NCI-H524 treated with DMSO at 0.1 percent for 48 hours (cell line): ENCODE measurements around the gene PXK.
"Not testable (repeated sequence)": the region's sequence is repeated elsewhere in the genome, so short reads cannot be mapped to it uniquely, and the experiment has no call there.

Experiments used
- DNase-seq: peaks from one replicate; lab custom pipeline; 2025; lab: John Stamatoyannopoulos, UW

Gene PXK

DNA sequence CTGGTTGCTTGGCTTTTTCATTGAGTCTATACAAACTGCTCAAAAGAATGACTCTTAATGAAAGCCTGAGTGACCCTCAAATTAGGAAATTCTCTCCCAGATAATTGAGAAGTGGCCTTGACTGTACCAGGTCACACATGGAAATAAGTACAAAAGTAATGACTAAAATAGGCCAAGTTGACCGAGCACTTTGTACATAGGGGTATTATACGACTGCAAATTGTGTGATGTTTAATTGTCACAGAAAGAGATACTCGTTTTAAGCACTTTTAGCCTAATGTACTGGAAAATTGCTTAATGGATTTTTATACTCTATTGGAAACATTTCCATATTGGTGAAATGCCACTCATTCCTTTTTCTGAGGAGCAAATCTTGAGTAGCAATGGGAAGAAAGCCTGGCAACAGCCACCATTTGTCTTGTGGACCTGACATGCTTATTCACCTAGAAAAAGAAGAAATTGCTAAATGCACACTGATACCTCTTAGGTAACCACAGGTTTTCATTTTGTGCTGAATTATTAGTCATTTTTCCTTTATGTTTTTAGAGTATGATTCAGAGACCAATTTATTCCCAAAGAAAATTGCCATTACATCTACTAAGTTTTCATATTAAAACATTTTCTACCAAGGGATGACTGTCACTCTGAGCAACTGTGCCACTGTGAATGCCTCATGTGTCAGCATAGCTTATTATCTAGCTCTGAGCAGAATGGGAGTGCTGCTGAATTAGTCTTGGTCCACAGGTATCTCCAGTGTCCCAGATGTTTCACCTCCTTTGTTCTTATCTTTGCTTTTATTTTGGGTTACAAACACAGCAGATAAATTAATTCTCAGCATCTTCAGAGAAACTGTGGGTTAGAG is 8.9 kb upstream of the PXK start:
- DNase-seq, result no peak

DNA sequence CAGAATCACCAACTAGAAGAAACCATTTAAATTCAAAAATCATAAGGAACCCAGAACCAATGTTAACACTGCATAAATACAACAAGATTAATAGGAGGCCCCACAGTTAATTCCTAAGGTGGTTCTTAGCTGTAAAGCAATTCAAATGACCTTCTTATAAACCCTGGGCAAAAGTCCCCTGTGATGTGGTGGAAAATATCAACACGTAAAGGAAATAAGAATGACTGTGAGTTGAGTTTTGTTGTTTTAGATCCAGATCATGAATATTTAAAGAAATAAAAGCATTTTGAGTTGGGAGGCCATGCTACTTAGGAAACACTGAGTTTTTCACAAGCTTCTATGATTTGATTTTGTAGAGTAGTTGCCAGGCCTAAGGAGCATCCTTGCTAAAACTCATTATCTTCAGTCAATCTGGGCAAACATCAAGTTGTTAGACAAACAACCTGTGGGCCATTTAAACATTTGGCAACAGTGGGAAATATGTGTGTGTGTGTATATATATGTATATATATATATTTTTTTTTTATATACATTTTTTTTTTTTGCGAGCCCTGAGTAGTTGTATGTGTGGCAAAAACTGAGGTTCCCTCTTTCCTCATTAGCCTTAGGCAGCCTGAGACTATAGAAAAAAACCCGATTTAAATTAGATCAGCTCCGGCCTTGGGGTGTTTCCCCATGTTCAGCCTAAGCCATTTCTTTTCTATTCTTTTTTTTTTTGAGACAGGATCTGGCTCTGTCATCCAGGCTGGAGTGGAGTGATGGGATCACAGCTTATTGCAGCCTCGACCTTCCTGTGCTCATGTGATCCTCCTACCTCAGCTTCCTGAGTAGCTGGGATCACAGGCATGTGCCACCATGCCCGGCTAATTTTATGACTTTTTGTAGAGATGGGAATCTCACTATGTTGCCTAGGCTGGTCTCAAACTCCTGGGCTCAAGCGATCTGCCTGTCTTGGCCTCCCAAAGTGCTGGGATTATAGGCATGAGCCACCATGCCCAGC is 8.0 kb upstream of the PXK start:
- no peak for DNase-seq

DNA sequence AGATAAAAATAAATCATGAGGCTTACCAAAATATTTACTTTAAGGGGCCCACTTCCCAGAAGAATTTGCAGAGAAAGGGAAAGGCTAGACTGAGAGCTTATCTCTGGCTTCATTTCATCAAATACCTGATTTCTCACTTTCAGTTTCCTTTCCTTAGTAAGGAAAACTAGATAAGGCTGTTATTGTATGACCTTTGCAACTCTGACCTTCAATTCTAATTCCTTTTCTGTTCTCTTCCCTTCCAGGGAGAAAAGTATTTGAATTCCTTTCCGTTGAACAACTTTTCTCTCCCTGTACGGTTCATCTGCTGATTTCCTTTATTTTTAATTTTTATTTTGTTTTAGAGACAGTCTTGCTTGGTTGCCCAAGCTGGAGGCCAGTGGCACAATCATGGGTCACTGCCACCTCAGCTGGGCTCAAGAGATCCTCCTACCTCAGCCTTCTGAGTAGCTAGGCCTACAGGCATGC is 7.1 kb upstream of the PXK start:
- no peak for DNase-seq

DNA sequence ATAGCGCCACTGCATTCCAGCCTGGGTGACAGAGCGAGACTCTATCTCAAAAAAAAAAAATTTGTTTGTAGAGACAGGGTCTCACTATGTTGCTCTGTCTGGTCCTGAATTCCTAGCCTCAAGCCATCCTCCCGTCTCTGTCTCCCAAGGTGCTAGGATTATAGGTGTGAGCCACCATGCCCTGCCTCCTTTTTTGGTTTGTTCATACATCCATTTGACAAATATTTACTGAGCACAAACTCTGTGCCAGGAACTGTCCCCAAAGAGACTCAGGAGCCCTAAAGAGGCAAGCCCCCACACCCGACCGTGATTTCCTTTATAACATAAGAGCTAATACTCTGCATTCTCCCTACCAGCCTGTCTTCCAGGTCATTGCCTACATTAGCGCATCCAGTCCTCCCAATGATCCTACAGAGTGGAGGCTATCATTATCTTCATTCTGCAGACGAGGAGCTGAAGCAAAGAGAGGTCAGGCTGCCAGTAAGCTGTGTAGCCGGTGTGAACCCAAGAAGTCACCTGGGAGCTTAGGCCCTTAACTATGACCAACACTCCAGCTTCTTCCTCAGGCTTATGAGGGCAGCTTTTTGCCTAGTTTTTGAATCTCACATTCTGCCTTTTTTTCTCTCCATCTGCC is 6.3 kb upstream of the PXK start:
- DNase-seq, result no peak

DNA sequence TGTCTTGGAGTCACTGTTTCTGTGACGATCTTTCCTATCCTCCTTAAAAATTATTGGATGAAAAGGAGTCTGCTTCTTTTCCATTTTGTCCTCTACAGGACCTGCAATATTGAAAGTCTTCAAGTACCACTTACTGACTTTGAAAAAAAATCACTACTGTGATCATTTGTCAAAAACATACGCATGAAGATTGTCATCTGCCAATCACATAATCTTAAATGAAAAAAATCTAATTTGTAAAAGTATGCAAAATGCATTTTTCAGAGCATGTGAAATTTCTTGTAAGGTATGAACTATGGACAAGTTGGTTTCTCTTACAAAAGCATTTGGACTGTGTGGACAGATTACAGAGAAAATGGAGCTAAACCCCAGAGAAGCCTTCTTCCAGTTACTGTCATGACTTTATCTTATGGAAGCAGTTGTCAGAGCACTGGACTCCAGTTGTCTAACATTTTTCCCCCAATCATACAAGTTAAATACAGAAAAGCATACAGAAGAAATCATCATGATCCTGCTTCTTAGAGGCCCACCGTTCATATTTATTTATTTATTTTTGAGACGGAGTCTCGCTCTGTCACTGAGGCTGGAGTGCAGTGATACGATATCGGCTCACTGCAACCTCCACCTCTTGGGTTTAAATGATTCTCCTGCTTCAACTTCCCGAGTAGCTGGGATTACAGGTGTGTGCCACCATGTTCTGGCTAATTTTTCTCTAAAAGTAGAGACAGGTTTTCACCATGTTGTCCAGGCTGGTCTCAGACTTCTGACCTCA is 3.4 kb upstream of the PXK start:
- no peak for DNase-seq

DNA sequence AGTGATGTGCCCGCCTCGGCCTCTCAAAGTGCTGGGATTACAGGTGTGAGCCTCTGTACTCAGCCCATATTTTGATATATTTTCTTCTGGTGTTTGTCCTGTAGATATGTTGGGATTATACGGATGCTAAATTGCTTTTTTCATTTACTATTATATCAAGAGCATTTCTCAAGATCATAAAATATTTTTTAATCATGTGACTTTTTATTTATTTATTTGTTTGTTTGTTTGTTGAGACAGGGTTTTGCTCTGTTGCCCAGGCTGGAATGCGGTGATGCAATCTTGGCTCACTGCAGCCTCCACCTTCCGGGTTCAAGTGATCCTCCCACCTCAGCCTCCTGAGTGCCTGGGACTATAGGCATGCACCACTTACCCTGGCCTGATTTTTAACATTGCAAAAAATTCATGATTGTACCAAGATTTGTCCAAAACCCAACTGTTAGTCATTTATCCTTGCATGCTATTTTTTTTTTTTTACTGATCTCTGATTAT is 2.7 kb upstream of the PXK start:
- no peak for DNase-seq

DNA sequence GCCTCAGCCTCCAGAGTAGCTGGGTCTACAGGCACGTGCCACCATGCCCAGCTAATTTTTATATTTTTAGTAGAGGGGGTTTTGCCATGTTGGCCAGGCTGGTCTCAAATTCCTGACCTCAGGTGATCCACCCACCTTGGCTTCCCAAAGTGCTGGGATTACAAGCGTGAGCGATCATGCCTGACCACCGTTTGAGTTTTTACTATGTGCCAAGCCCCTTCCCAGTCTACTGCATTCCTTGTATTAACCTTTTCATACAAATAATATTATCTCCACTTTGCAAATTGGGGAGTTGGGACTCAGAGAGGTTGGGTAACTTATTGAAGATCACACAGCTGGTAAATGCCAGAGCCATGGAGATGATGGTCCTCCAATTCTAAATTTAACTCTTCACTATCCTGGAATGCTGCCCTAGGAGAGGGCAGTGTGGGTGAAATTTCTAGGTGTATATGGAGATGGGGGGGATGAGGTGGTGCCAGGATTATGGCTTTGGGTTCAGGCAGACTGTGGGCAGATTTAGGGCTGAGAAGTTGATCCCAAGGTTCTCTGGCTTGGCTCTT is 1.0 kb upstream of the PXK start:
- DNase-seq, result no peak

DNA sequence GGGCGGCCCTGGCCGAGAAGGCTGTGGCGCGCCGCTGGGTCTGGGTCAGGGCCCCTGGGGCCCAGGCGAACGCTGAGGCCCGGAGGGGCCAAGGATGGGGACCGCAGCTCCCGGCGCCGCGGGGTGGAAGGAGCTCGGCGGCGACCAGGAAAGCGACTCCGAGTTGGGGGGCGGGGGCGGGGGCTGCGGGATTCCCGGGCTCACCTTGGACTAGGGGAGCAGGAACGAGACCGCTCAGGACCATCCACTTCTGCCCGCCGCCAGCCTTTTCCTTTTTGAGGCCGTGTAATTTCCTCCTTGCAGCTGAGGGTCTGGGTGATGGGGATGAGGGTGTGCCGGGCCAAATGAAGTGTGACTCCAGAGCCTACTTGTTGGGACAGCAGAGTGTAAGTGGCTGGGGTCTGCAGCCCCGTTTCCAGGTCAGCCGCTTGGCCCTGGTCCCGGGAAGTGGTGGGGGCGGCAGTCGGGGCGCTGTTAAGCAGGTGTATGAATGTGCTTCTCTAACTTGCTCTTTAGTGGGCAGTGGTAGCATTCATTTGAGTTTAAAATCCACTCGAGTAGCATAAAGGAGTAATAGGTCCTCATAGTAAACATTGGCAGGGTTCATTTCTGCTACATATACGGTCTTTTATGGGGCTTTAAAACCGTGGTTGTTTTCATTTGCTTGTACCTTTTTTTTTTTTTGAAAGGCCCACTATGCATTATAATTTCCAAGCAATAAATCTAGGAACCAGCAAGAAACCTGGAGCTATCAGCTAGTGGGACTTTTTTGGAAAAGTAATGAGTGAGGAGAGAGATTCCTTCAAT is 717 bp downstream of the PXK start:
- no peak for DNase-seq

DNA sequence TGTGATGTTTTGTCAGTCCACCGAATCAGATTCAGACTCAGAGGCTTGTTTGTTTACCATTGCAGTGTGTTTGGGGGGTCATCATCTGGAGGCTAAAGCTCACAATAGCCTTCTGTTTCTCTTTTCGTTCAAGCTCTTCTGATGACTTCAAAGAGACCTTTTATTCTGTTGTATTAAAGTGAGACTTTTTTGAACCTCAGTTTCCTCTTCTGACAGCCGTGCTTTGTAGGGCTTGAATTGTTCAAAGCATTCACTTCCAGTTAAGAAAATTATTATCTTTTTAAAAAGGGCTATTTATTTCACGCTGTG is 1.3 kb downstream of the PXK start:
- no peak for DNase-seq

DNA sequence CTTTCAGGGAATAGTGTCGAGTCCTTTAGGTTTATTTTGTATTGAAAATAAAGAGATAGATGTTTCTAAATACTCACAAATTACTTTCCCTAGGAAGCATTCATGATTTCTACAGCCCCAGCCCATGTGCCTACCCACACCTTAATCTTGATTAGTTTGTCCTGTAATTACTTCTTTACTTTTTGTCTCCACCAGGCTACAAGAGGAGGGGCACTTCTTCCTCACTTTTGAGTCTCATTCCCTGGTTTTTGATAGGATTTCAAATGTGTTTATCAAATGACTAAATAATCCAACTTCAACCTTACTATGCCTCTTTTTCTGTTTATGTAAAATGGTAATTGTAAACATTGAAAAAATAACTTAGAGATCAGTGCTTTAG is 1.8 kb downstream of the PXK start:
- no peak for DNase-seq

DNA sequence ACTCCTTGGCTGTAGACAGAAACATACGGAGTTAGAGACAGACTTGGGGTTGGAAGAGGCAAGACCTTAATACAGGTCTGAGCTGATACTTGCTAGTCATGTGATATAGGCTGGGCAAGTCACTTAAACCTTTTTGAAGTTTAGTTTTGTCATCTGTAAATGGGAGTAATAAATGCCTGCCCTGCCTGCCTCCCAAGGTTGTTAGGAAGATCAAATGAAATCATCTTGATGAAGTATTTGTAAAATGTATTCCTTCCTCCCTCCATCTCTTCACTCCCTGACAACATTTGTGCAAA is 2.9 kb downstream of the PXK start:
- no peak for DNase-seq

DNA sequence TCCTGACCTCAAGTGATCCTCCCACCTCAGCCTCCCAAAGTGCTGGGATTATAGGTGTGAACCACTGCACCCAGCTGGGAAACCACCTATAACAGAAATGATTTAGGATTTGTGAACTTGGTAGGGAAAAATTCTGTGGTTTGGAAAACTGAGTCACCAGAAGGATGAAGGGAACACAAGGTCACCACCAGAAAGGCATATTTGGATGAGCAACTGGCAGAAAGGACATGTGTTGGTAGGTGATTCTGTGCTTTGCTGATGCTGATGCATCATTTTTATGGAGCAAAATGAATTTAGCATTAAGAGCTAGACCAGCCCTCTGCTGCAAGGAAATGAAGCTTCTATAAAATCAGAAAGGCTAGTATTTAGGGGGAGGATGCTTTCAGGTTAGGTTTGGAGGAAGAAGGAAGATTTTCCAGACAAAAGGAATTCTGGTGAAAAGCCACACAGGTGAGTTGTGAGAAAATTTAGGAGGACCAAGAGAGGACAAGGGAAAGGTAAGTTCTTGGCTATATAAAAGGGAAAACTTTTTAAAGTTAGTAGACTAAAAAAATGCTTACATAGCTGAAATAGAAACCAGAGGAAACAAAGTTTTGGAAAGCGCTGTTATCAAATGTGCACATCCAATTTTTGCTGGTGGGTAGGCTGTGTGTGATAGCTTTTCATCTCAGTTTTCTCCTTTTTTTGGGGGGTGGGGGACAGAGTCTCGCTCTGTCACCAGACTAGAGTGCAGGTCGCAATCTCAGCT is 3.6 kb downstream of the PXK start:
- no peak for DNase-seq

DNA sequence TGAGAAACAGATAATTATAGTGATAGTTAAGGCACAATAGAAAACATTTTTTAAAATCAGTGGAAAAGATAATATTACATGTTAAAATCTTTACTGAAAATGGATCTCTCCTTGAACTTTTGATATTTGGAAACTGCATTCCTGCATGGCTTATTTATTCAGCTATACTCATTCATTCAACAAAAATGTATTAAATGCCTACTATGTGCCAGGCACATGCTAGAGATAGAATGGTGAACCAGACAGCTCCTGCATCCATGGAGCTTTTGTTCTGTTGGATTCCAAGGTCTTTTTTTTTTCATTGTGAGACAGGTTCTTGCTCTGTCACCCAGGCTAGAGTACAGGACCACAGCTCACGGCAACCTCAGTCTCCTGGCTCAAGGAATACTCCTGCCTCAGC is 4.5 kb downstream of the PXK start:
- DNase-seq, result no peak

DNA sequence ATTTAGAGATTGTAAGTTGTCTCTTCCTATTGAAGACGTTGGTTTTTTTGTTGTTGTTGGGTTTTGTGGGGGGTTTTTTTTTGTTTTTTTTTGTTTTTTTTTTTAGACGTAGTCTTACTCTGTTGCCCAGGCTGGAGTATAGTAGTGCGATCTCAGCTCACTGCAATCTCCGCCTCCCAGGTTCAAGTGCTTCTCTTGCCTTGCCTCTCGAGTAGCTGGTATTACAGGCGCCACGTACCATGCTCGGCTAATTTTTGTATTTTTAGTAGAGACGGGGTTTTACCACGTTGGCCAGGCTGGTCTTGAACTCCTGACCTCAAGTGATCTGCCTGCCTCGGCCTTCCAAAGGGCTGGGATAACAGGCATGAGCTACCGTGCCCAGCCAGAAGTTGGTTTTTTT is 6.5 kb downstream of the PXK start:
- not testable (repeated sequence) for DNase-seq

DNA sequence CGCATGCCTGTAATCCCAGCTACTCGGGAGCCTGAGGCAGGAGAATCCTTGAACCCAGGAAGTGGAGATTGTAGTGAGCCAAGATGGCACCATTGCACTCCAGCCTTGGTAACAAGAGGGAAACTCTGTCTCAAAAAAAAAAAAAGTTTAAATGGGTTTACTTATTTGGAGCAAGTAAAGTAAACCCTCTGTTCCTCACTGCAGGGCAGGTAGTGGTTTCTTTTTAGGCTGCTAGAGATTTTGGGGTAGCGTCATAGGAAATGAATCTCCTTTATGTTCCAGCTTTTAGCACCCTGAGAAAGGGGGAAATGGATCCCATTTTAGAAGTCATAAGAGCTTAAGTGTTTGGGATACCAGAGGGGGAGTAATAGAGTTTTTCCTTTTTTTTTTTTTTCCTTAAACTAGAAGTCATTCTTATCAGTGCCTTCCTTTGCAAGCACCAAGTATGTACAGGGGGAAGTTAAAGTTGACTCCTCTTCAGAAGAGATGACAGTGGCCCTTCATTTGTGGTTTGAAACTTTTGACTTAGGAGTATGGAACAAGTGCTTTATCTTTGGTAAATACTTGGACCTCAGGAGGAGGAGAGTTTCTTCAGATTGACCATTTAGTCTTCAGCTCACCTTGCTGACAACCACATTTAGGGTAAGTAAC is 8.0 kb downstream of the PXK start:
- no peak for DNase-seq

DNA sequence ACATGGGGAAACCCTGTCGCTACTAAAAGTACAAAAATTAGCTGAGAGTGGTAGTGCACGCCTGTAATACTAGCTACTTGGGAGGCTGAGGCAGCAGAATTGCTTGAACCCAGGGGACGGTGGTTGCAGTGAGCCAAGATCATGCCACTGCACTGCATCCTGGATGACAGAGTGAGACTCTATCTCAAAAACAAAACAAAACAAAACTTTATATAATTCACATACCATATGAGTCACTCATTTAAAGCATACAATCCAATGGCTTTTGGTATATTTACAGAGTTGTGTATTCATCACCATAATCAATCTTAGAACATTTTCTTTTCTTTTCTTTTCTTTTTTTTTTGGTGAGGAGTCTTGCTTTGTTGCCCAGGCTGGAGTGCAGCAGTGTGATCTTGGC is 8.7 kb downstream of the PXK start:
- DNase-seq, result no peak

DNA sequence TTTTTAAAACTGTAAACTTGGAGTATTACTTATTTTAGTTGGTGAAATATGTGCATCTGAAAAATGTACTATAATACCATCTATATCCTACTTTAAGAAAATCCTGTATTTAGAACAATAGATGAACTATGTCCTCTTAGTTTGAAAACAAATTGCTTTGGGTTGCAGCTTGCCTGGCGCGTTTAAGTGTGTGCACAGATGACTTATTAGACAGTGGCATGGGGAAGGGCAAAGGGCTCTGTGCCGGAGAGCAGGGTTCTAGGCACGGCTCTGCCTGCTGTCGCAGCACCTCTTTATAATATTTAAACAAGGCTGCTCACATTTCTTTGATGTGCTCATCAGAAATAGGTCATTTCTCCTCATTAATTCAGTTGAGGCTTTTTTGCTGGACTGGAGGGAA is 10.0 kb downstream of the PXK start:
- DNase-seq, result no peak

DNA sequence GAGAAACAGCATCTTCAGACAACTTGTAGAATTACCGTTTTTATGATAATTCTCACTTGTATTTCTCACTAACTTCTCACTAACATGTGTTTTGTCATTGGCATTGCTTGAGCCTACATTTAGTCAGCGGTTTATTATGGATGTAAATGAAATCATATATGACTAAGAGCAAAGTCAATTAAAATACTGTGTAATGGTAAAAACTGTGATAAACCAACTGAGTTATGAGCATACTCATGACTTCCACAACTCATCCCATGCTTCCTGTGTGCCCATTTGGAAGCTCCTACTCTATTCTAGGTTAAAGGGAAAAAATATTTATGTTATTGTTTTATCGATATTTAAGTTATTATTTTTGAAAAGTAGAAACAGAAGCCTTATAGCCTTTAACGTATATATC is 12.8 kb downstream of the PXK start:
- no peak for DNase-seq

DNA sequence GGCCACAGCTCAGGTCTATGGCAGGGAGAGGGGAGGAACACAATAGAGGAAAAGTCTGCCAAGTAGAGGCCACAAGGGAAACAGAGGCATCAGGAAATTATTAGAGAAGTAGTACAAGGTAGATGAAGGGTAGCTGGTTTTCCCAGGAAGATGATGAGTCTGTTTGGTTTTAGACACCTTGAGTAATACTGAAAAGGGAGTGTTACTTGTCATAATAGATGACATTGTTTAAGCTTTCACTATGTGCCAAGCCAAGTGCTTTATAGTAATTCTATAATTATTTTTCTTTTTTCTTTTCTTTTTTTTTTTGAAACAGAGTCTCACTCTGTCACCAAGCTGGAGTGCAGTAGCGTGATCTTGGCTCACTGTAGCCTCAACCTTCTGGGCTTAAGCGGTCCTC is 13.7 kb downstream of the PXK start:
- no peak for DNase-seq

DNA sequence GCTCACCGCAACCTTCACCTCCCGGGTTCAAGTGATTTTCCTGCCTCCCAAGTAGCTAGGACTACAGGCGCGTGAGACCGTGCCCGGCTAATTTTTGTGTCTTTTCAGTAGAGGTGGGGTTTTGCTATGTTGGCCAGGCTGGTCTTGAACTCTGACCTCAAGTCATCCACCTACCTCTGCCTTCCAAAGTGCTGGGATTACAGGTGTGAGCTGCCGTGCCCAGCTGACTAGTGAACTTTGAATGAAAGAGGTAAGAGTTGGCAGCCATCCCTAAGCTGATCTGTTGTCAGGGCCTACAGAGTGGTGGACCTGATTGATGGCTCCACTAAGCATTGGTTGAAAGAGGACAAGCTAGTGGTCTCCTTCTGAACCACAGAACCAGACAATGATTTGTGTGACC is 15.3 kb downstream of the PXK start:
- DNase-seq, result no peak
